ENCODE data around the gene SPOCK3. TPM values are rescaled to one million over a fixed set of nuclear protein-coding genes. Genes with fewer than 3 reads are reported as not detected.
"Not testable (repeated sequence)": the region's sequence is repeated elsewhere in the genome, so short reads cannot be mapped to it uniquely, and the experiment has no call there.

The SPOCK3 gene
- total RNA-seq, 2 experiments from 2014 or later: not detected

GRCh38 chr4:166777760-166778159, 456.5 kb downstream of the SPOCK3 start:
- Mint-ChIP-seq H3K4me3 (no peak overlapping the region), H3K36me3 (ENCODE audit: low read depth) (no peaks in the 10 kb centered on the region), H3K9me3 (peaks cover 11% of the 10 kb centered on the region), H3K27ac (no peak overlapping the region), H3K4me1 (ENCODE audit: low read depth) (no peaks in the 10 kb centered on the region), H3K27me3 (no peaks in the 10 kb centered on the region)
- intact Hi-C loops (cut with DNase I, micrococcal nuclease): no loop called here
- Histone ChIP-seq H3K27me3 (ENCODE audit: control insufficient read depth in 1 of 2, insufficient read depth in 2 of 2, low read length in 2 of 2) (no peaks in the 10 kb centered on the region), H3K9me3 (ENCODE audit: control insufficient read depth in 1 of 2, insufficient read depth in 1 of 2, low read length in 2 of 2) (peaks cover 0 to 4% of the 10 kb centered on the region in 2 experiments), H3K27ac (ENCODE audit: low read depth in 1 of 2, low read length in 2 of 2) (no peak overlapping the region), H3K4me3 (ENCODE audit: low read length) (no peak overlapping the region), H3K4me1 (ENCODE audit: insufficient read depth, low read length) (no peaks in the 10 kb centered on the region), H3K36me3 (ENCODE audit: insufficient read depth, low read length) (no peaks in the 10 kb centered on the region)
- ChIA-PET POLR2A (no interaction called here), CTCF (no interaction called here)
- DNase-seq: no peak
- no peak for ATAC-seq (ENCODE audit: poor library complexity)
- no peak for TF ChIP-seq CTCF (IDR thresholded peaks at IDR 0.05)

- Histone ChIP-seq H3K4me1 (ENCODE audit: insufficient read depth, low read length) (no peaks in the 10 kb centered on the region), H3K36me3 (ENCODE audit: insufficient read depth, low read length) (no peaks in the 10 kb centered on the region), H3K4me3 (ENCODE audit: low read length) (no peak overlapping the region), H3K9me3 (ENCODE audit: control insufficient read depth in 1 of 2, insufficient read depth in 1 of 2, low read length in 2 of 2) (no peaks in the 10 kb centered on the region), H3K27me3 (ENCODE audit: control insufficient read depth in 1 of 2, insufficient read depth in 2 of 2, low read length in 2 of 2) (no peaks in the 10 kb centered on the region), H3K27ac (ENCODE audit: low read depth in 1 of 2, low read length in 2 of 2) (no peak overlapping the region)
- H3K4me1 Mint-ChIP-seq (ENCODE audit: low read depth): no peaks in the 10 kb centered on the region
- ATAC-seq (ENCODE audit: poor library complexity): no peak
- H3K9me3 Mint-ChIP-seq: peaks cover 12% of the 10 kb centered on the region
- H3K36me3 Mint-ChIP-seq (ENCODE audit: low read depth): no peaks in the 10 kb centered on the region
- ChIA-PET POLR2A (no interaction called here), CTCF (no interaction called here)
- no peak for TF ChIP-seq CTCF (IDR thresholded peaks at IDR 0.05)
- no peak for DNase-seq
- intact Hi-C loops (cut with DNase I, micrococcal nuclease): no loop called here
- H3K4me3 Mint-ChIP-seq: no peak overlapping the region
- no peaks in the 10 kb centered on the region for H3K27me3 Mint-ChIP-seq
- H3K27ac Mint-ChIP-seq: no peak overlapping the region
Measured at GRCh38 chr4:166763018-166763417, 471.3 kb downstream of the SPOCK3 start.

- ATAC-seq (ENCODE audit: poor library complexity): no peak
- Histone ChIP-seq H3K36me3 (ENCODE audit: insufficient read depth, low read length) (no peaks in the 10 kb centered on the region), H3K4me1 (ENCODE audit: insufficient read depth, low read length) (no peaks in the 10 kb centered on the region), H3K27me3 (ENCODE audit: control insufficient read depth in 1 of 2, insufficient read depth in 2 of 2, low read length in 2 of 2) (no peaks in the 10 kb centered on the region), H3K27ac (ENCODE audit: low read depth in 1 of 2, low read length in 2 of 2) (no peak overlapping the region), H3K4me3 (ENCODE audit: low read length) (no peak overlapping the region), H3K9me3 (ENCODE audit: control insufficient read depth in 1 of 2, insufficient read depth in 1 of 2, low read length in 2 of 2) (peaks cover 0 to 7% of the 10 kb centered on the region in 2 experiments)
- H3K27me3 Mint-ChIP-seq: no peaks in the 10 kb centered on the region
- peaks cover 8% of the 10 kb centered on the region for H3K9me3 Mint-ChIP-seq
- no peak for DNase-seq
- ChIA-PET CTCF (no interaction called here), POLR2A (no interaction called here)
- TF ChIP-seq CTCF (IDR thresholded peaks at IDR 0.05): no peak
- H3K36me3 Mint-ChIP-seq (ENCODE audit: low read depth): no peaks in the 10 kb centered on the region
- no peaks in the 10 kb centered on the region for H3K4me1 Mint-ChIP-seq (ENCODE audit: low read depth)
- no peak overlapping the region for H3K4me3 Mint-ChIP-seq
- no peak overlapping the region for H3K27ac Mint-ChIP-seq
- intact Hi-C loops (cut with DNase I, micrococcal nuclease): no loop called here
Measured at GRCh38 chr4:166741742-166742141, 492.6 kb downstream of the SPOCK3 start.

DNA sequence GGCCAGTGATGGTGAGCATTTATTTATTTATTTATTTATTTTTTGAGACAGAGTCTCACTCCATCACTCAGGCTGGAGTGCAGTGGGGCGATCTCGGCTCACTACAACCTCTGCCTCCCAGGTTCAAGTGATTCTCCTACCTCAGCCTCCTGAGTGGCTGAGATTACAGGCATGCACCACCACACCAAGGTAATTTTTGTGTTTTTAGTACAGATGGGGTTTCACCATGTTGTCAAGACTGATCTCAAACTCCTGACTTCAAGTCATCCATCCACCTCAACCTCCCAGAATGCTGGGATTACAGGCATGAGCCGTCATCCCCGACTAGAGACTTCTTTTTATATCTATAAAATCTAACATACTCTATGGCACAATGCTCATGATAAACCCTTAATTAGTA, 495.1 kb downstream of the SPOCK3 start:
- not testable (repeated sequence) for DNase-seq; ATAC-seq (ENCODE audit: poor library complexity)

More for the DNA sequence above, 495.1 kb downstream of the SPOCK3 start:
- H3K9me3 Mint-ChIP-seq; H3K4me1 ChIP-seq (ENCODE audit: insufficient read depth, low read length); H3K27me3 Mint-ChIP-seq; H3K36me3 ChIP-seq (ENCODE audit: insufficient read depth, low read length); H3K27ac ChIP-seq (ENCODE audit: low read depth in 1 of 2, low read length in 2 of 2); H3K36me3 Mint-ChIP-seq (ENCODE audit: low read depth); H3K9me3 ChIP-seq (ENCODE audit: control insufficient read depth in 1 of 2, insufficient read depth in 1 of 2, low read length in 2 of 2); H3K4me3 ChIP-seq (ENCODE audit: low read length); intact Hi-C loops (cut with DNase I, micrococcal nuclease); H3K4me1 Mint-ChIP-seq (ENCODE audit: low read depth); H3K27me3 ChIP-seq (ENCODE audit: control insufficient read depth in 1 of 2, insufficient read depth in 2 of 2, low read length in 2 of 2); H3K4me3 Mint-ChIP-seq; H3K27ac Mint-ChIP-seq; POLR2A ChIA-PET; CTCF ChIA-PET: not testable (repeated sequence)

All from CD4-positive, alpha-beta T cell (primary cell).